ENCODE measurements around the gene DENND6B. TPM values are rescaled to one million over a fixed set of nuclear protein-coding genes. Genes with fewer than 3 reads are reported as not detected.

The DENND6B gene
- total and polyA plus RNA-seq, 2 of the 13 experiments (the other 11 are each of a cell fraction or from before 2014, with no cell fraction given): 0.95 to 3.8 TPM

DNA sequence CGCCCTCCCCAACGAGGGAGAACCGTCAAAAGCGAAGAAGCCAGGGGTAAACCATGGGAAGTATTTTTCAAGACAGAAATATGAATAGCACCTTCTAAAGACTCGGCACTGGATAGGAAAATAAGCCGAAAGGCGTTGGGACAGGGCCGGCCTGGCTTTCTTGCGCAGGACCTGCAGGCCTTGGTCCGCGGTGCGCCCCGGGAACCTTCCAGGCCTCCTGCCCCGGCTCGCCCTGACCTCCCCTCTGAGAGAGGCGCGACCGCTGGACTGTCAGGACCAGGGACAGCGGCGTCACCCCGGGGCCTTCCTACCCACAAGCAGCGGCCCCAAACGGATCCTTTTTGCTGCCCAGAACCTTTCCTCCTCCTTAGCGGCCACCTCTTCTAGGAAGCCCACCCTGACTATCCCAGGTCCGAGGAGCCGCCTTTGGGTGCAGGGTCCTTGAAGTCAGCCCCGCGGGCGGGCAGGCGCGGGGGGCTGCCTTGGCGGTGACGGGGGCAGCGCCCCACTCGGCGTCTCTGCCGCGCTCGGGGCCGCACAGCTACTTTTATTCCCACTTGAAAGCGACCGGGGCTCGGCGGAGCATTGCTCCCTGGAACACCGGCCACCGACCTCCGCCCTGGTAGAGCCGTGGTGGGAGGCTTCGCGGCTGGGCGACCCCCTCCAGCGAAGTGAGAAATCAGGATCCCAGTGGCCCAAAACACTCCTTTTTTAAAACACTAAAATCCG, 56.0 kb downstream of the DENND6B start (continued):
- no peak for TF ChIP-seq MAFG (CRISPR knock-in tag; IDR thresholded peaks at IDR 0.05)
- no peak for TF ChIP-seq NFATC3 (CRISPR knock-in tag; IDR thresholded peaks at IDR 0.05)
- no peak for TF ChIP-seq CENPT (CRISPR knock-in tag; IDR thresholded peaks at IDR 0.05; ENCODE audit: low read depth)
- TF ChIP-seq ZNF296 (CRISPR knock-in tag; conservative IDR thresholded peaks at IDR 0.05): no peak
- 0 out of 2 replicates have a peak, but pooled peaks have one; percentile 26 for TF ChIP-seq NFYC (CRISPR knock-in tag; IDR thresholded peaks at IDR 0.05)
- no peak; the same call in 1 of the 2 replicates for TF ChIP-seq MED1 (CRISPR knock-in tag; IDR thresholded peaks at IDR 0.05)
- TF ChIP-seq, protein P1, sequence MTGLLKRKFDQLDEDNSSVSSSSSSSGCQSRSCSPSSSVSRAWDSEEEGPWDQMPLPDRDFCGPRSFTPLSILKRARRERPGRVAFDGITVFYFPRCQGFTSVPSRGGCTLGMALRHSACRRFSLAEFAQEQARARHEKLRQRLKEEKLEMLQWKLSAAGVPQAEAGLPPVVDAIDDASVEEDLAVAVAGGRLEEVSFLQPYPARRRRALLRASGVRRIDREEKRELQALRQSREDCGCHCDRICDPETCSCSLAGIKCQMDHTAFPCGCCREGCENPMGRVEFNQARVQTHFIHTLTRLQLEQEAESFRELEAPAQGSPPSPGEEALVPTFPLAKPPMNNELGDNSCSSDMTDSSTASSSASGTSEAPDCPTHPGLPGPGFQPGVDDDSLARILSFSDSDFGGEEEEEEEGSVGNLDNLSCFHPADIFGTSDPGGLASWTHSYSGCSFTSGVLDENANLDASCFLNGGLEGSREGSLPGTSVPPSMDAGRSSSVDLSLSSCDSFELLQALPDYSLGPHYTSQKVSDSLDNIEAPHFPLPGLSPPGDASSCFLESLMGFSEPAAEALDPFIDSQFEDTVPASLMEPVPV (CRISPR knock-in tag; IDR thresholded peaks at IDR 0.05): no peak
- no peak for TF ChIP-seq ZNF362 (CRISPR knock-in tag; IDR thresholded peaks at IDR 0.05; ENCODE audit: borderline replicate concordance)
- TF ChIP-seq ETV6 (CRISPR knock-in tag; conservative IDR thresholded peaks at IDR 0.05): peak; percentile 82
- no peak for TF ChIP-seq MLXIP (CRISPR knock-in tag; IDR thresholded peaks at IDR 0.05; ENCODE audit: borderline replicate concordance)
- TF ChIP-seq ZNF746 (CRISPR knock-in tag; IDR thresholded peaks at IDR 0.05): no peak
- no peak for TF ChIP-seq ZNF207 (IDR thresholded peaks at IDR 0.05; ENCODE audit: borderline replicate concordance)
- TF ChIP-seq TCF7L2 (IDR thresholded peaks at IDR 0.05; ENCODE audit: low read depth, low read length): no peak
- TF ChIP-seq, protein P2, sequence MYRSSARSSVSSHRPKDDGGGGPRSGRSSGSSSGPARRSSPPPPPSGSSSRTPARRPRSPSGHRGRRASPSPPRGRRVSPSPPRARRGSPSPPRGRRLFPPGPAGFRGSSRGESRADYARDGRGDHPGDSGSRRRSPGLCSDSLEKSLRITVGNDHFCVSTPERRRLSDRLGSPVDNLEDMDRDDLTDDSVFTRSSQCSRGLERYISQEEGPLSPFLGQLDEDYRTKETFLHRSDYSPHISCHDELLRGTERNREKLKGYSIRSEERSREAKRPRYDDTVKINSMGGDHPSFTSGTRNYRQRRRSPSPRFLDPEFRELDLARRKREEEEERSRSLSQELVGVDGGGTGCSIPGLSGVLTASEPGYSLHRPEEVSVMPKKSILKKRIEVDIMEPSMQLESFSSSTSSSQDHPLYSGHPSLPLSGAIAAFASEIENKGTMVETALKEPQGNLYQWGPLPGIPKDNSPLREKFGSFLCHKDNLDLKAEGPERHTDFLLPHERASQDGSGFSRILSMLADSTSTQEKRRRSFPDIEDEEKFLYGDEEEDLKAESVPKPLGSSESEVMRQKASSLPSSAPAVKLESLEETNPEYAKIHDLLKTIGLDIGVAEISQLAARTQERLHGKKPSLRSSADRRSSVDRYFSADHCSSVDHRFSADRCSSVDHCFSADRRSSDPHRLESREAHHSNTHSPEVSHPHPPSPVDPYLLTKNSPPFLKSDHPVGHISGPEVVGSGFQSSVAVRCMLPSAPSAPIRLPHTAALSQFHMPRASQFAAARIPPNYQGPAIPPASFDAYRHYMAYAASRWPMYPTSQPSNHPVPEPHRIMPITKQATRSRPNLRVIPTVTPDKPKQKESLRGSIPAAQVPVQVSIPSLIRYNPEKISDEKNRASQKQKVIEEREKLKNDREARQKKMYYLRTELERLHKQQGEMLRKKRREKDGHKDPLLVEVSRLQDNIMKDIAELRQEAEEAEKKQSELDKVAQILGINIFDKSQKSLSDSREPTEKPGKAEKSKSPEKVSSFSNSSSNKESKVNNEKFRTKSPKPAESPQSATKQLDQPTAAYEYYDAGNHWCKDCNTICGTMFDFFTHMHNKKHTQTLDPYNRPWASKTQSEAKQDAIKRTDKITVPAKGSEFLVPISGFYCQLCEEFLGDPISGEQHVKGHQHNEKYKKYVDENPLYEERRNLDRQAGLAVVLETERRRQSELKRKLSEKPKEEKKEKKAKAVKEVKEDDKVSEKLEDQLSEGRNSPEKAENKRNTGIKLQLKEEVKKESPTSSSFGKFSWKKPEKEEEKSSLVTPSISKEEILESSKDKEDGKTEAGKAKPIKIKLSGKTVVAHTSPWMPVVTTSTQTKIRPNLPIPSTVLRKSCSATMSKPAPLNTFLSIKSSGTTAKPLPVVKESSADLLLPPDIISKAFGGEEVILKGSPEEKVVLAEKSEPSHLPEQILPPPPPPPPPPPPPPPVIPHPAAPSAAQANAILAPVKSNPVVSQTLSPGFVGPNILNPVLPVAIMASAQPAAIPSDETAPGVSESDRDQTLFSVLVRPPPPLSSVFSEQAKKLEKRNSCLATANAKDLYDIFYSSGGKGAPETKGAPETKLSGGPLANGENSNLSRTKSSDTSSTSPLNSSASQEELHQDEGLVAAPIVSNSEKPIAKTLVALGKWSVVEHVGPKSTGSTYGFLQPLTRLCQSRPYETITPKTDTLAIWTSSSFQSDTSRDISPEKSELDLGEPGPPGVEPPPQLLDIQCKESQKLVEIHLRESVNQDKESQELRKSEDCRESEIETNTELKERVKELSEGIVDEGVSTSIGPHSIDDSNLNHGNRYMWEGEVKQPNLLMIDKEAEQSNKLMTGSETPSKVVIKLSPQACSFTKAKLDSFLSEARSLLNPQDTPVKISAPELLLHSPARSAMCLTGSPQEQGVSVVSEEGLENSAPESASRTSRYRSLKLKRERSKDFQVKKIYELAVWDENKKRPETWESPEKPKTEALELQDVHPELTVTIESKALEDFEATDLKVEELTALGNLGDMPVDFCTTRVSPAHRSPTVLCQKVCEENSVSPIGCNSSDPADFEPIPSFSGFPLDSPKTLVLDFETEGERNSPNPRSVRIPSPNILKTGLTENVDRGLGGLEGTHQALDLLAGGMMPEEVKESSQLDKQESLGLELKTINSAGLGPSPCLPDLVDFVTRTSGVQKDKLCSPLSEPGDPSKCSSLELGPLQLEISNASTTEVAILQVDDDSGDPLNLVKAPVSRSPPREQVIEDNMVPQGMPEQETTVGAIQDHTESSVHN (CRISPR knock-in tag; IDR thresholded peaks at IDR 0.05): peak; percentile 36; the same call in 1 of the 2 replicates
- peak; percentile 68 for TF ChIP-seq KMT2B (CRISPR knock-in tag; IDR thresholded peaks at IDR 0.05)

All from HepG2 (cell line).